HG02610 (cell line): ENCODE data around the gene MCHR1.
"Not testable (repeated sequence)": the region's sequence is repeated elsewhere in the genome, so short reads cannot be mapped to it uniquely, and the experiment has no call there.

ENCODE experiments used
- ATAC-seq: cut with Tn5 transposase; IDR thresholded peaks from one replicate; pipeline ENCODE4 v1.9.1; 2021; ENCODE audit warnings: mild to moderate bottlenecking, moderate library complexity; ENCODE audit not compliant: unreplicated experiment

Gene MCHR1

DNA sequence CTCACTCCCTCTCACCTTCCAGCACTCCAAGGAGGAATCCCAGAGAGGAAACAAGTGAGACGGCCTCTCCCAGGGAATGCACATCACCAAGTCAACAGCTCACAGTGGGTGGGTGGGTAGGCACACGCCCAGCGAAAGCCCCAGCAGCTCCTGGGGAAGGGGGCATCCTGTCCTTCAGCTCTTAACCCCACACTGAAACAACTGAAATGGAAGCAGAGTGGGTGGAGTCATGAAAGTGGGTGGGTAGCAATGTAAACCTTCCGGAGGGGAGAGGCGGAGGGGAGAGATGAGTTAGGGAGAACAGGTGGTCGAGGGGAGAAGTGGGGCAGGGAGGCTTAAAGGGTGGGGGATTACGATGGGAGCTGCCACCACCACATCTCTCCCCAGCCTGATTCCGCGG lies 5.4 kb downstream of the MCHR1 start:
- ATAC-seq = no peak

DNA sequence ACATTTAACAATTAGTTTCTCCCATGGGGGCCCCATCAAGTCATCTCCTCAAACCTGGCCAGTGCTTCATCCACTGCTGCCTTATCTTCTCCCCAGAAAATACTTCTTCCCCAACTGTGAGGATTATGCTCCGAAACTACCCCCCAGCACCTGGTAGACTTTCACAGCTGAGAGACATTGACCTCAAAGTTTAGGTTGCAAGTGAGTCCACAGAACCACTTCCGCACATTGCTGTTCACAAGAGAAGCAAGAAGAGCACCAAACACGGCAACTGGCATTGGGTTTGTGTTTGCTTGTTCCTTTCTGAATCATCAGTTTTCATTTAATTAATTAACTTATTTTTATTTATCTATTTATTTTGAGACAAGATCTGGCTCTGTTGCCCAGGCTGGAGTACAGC lies 6.1 kb downstream of the MCHR1 start:
- no peak for ATAC-seq

DNA sequence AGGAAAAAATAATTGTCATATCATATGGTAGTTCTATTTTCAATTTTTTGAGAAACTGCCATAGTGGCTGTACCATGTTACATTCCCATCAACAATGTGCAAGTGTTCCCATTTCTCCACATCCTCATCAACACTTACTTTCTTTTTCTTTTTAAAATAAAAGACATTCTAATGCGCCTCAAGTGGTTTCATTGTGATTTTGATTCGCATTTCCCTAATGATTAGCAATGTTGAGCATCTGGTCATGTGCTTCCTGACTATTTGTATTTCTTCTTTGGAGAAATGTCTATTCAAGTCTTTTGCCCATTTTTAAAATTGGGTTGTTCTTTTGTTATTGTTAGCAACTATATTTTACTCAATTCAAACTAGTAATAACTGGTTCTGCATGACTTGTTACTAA lies 8.4 kb downstream of the MCHR1 start:
- ATAC-seq = no peak

DNA sequence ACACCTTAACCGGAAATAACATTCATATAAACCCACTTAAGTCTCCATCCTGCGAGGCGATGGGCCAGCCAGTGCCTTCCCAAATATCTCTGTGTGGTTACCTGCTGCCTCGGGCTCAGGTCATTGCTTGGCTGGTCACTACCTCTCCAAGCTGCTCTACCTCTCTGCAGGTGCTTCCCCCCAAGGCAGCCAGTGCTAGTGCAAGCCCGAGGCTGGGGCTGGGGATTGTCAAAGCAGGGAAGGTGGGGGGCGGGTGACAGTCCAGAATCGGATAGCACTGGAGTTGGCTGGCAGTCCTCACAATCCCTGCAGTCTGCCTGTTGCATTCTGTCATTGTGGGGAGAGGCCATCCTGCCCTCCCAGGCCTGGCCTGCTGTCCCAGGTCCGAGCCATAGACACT lies 11.1 kb downstream of the MCHR1 start:
- no peak for ATAC-seq

DNA sequence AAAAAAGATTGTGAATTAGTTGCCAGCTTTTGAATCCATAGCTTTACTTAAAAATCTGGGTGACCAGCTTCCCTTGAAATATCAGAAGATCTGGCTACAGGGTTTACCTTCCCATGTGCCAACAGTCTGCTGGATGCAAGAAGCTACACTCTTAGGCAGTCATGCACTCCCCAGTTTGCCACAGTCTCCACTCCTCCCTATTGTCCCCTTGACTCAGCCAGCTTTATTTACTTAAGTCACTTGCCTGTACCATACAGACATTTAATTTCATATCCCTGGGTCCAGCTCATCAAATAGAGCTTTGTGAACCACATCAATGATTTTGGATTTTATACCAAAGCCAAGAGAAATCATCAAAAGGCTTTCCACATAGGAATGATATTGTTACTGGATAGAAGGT lies 12.2 kb downstream of the MCHR1 start:
- no peak for ATAC-seq

DNA sequence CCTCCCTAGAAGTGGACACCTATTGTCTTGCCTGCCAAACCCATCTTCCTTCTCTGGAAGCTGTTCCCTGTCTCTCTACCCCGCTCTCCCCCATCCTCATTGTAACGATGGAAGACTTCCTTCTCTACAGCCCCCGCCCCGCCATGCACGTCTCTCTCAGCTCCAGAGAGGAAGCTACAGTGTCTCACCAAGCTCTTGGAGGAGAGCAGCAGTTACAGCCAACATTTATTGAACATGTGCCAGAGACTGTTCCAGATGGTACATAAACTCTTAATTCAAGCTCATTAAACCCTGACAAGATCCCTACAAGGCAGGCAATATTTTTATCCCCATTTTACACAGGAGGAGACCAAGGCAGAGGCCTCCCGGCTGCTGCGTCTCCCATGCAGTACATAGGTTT lies 15.1 kb downstream of the MCHR1 start:
- ATAC-seq = no peak

DNA sequence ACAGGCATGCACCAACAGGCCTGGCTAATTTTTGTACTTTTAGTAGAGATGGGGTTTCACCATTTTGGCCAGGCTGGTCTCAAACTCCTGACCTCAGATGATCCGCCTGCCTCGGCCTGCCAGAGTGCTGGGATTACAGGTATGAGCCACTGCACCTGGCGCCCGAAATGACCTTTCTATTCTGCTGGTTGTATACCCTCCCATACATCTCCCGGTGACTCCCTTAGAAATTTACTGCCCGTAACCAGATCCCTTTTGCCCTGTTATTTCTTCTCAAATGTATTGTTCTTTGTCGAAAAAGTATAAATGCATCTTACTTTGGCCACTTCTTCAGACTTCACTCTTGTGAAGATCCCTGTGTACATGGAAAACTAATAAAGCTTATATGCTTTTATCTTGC lies 22.0 kb downstream of the MCHR1 start:
- ATAC-seq = no peak

DNA sequence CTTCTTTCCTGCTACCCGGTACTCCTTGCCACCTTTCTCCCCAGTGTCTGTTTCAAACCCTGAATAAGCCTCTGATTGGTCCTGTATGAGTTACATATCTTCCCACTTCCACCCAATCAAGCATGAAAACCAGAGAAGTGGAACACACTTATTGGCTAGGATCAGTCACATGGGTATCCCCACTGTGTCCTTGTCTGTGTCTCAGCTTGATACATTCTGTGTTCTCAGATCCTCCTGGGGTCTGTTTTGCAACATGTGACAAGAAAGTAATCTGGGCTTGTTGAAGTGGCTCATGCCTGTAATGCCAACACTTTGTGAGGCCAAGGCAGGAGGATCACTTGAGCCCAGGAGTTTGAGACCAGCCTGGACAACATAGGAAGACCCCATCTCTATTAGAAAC lies 23.9 kb downstream of the MCHR1 start:
- no peak for ATAC-seq

DNA sequence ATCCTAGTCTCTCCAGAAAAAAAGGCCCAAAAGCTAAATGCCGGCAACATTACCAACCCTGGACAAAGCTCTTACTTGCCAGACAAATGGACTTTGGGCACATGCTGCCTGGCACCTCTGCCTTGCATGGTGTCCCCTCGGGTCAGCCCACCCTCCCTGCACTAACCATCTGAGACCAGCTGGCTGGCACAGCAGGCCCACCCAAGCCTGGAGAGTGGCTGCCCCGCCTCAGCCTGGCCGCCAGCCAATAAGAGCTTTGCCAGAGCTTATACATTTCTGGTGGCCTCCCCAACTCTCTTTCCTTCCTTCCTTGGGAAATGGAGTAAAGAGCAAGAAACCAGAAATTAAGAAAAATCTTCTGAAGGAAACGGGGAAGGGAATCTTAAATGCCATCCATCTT lies 24.5 kb downstream of the MCHR1 start:
- ATAC-seq = no peak

DNA sequence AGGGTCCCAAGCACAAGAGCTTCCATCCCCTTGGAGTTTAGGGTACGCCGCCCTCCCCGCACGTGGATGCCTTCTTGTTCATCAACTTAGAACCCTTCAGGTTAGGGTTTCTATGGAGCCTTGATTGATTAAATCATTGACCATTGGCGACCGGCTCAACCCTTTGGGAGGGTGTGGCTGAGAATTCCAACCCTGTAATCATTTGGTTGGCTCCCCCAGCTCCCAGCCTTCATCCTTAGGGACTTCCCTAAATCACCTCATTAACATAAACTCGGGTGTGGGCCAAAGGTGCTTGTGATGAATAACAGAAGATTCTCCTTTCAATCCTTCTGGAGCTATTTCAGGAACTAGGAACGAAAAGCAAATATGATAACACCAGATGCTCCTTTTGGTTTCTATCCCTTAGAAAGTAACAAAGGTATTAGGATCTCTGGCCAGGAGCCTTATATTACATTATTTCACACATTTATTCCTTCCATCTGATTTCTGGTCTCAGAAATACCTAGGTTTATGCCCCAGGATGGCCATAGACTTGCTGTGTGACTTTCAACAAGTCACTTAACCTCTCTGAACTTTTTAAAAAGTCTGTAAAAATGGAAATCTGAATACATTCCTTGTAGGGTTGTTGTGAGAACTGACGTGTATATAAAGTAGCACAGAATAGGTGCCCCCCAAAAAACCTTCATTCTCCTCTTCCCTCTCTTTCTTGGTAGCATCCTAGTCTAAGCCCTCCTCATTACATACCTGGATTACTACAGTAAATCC lies 26.8 kb downstream of the MCHR1 start:
- ATAC-seq = no peak

DNA sequence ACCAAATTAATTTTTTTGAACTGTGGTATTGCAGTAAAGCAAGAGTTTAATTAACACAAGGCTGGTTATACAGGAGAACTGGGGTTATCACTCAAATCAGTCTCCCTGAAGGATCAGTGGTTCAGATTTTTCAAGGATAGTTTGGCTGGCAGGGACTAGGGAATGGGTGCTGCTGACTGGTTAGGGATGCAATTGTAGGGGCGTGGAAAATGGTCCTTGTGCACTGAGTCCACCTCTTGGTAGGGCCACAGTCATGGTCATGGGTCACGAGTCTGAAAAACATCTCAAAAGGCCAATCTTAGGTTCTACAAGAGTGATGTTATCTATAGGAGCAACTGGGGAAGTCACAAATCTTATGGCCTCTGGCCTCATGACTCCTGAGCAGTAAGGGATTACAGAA lies 27.9 kb downstream of the MCHR1 start:
- ATAC-seq = no peak

DNA sequence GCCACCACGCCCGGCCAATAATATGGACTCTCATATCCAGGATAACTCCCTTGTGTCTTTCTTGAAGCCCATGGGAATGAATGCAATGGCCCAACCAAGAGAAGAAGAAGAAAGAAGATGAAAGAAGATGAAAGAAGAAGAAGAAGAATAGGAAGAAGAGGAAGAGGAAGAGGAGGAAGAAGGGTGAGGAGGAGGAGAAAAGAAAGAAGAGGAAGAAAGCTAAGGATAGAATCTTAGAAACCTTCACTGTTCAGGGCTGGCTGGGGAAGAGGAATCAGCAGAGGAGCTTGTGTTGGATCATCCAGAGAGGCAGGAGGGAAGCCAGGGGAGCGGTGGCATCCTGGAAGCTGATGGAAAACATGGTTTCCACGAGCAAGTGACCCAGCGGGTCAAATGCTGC lies 28.9 kb downstream of the MCHR1 start:
- ATAC-seq = no peak

DNA sequence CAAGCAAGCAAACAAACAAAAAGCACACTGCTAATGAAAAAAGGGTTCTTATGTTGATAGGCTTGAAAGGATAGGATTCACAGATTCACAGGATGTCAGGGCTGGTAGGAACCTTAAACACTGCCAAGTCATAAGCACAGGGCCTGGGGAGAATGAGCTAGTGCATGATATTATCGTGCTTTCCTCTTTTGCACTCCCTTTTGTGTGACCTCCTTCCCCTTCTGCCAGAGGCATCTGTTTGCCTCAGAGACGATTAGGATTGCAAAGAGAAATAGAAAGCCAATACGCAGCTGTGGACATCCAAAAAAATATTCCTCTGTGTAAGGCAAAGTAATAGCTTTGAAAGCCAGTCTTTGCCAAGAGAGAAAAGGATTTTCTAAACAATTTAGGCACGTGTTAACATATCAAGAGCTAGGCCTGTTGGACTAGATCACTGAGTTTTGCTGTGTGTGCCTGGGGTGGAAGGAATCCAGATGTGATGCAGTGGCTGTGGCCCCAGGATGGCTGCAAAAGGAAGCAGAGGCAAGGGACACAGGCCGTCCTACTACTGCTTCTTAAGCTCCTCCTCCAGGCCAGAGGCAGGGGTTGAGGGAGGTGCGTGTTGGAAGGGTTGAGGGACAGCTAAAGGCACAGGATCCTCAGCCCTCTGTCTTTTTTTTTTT lies 30.6 kb downstream of the MCHR1 start:
- no peak for ATAC-seq

DNA sequence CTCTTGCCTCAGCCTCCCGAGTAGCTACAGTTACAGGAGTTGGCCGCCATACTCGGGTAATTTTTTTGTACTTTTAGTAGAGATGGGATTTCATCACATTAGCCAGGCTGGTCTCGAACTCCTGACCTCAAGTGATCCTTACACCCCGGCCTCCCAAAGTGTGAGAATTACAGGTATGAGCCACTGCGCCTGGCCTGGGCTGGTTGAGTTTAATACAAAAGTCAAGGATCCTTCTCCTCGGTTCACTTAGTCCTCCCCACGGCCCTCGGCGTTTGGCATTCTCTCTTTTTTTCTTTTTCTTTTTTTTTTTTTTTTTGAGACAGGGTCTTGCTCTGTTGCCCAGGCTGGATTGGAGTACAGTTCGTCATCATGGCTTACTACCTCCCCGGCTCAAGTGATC lies 33.0 kb downstream of the MCHR1 start:
- ATAC-seq = no peak

DNA sequence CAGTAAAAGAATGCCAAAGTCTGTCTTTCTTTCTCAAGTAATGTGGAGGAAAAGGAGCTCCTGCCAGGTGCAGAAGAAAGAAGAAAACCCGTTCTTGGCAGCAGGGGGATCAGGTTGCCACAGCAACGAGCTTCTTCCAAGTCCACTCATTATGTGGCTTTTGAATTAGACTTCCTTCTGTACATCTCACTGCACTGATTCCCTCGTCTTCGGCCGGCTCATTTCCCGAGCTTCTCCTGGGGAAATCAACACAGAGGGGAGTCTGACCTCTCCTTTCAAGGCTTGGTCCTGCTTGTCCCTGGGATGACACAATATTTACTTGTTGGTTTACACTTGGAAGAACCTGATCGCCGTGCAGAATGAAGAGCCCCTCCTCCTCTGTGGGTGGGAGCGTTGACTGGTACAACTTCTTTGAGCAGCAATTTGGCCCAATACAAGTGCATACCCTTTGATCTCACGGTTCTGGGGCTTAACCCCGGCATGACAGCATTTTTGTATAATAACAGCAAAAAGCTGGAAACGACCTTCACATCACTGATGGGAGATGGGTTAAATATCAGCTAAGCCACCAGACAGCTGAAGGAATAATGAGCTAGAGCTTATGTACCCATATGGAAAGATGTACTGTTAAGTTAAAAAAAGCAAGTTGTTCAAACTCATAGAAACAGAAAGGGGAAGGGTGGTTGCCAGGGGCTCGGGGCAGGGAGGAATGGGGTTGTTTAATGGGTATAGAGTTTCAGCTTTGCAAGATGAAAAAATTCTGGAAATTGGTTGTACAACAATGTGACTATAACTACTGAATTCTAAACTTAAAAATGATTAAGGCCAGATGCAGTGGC lies 35.4 kb downstream of the MCHR1 start:
- ATAC-seq = no peak

DNA sequence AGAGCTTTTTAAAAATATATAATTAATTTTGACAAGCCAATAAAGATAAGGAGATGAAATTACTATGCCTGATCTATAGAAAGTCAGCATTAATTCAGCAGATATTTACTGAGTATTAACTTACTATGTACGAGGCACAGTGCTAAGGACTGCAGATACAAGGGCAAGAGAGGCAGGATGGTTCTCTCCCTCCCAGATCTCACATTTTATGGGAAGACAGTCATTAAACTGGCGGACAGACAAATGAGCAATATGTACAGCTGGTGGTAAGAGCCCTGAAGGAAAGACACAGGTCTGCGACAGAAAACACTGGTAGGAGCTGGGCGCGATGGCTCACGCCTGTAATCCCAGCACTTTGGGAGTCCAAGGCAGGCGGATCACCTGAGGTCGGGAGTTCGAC lies 36.8 kb downstream of the MCHR1 start:
- ATAC-seq = no peak

DNA sequence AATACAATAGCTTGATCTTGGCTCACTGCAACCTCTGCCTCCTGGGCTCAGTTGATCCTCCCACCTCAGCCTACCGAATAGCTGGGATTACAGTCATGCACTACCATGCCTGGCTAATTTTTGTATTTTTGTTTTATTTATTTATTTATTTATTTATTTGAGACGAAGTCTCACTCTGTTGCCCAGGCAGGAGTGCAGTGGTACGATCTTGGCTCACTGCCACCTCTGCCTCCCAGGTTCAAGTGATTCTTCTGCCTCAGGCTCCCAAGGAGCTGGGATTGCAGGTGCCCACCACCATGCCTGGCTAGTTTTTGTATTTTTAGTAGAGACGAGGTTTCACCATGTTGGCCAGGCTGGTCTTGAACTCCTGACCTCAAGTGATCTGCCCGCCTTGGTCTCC lies 38.4 kb downstream of the MCHR1 start:
- not testable (repeated sequence) for ATAC-seq

DNA sequence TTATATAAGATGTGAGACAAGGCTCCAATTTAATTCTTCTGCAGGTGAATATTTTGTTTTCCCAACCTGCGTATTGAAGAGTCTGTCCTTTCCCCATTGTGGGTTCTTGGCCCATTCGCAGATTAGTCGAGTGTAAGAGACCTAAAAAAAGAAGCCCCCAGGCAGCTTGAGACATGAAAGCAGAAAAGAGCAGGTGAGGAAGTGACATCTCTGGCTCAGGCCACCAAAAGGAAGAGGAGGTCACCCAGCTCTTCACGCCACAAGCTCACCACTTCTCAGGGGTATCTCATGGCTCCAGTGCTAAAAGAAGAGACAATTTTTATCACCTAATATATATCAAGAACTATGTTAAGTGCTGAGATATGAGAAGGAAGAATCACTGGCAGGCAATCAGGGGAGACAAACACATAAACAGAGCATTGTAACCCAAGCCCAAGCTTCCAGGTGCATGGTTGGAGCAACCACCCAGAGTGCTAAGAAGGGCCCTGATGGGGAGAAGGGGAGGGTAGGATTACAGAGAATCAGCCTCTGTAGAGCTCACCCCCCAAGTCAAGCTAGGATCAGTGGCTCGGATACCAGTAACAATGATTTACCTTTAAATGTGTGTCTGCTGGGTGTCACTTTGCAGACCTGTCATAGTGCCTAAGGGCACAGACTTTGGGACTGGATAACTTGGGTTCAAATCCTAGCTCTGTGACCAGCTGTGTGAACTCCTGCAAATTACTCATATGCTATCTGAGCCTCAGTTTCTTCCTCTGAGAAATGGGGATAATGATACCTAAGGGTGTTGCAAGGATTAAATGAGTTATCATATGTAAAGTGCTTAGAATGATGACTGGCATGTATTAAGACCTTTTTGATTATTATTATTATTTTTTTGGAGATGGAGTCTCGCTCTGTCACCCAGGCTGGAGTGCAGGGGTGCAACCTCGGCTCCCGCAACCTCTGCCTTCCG lies 39.2 kb downstream of the MCHR1 start:
- ATAC-seq = no peak

DNA sequence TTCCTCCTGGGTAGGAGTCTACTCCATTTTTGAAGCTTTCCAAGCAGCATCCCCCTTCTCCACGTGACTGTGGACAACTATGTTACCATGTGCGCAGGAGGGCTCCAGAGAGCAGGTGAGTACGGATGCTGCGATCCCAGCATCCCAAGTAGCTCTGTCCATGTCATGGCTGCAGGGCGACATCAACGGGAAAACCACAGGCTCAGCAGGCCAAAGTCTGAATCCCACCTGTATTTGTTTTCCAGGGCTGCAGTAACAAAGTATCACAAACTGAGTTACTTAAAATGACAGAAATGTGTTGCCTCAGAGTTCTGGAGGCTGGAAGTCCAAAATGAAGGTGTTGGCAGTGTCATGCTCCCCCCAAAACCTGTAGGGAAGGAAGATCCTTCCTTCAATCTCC lies 40.3 kb downstream of the MCHR1 start:
- ATAC-seq = no peak

DNA sequence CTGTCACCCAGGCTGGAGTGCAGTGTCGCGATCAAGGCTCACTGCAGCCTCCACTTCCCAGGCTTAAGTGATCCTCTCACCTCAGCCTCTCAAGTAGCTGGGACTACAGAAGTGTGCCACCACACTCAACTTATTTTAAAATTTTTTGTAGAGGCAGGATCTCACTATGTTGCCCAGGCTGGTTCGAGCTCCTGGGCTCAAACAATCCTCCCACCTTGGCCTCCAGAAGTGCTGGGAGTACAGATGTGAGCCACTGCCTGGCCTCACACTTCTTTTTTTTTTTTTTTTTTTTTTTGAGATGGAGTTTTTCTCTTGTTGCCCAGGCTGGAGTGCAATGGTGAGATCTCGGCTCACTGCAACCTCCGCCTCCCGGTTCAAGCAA lies 40.9 kb downstream of the MCHR1 start:
- not testable (repeated sequence) for ATAC-seq
